Nephron (organoid): ENCODE measurements around the gene ITPKC.
"Not testable (repeated sequence)": the region's sequence is repeated elsewhere in the genome, so short reads cannot be mapped to it uniquely, and the experiment has no call there.

Experiments used
- H3K27ac Mint-ChIP-seq, 3 experiments: 2 replicates each; pipeline ENCODE4 v1.8.0; 2020; ENCODE audit warnings: mixed read lengths in 3 of 3, mild to moderate bottlenecking in 2 of 3, moderate library complexity in 1 of 3
- H3K27me3 Mint-ChIP-seq: 2 replicates; pipeline ENCODE4 v1.8.0; 2021; ENCODE audit warnings: low read depth, mild to moderate bottlenecking, moderate library complexity, mixed read lengths
- H3K36me3 Mint-ChIP-seq: 2 replicates; pipeline ENCODE4 v1.8.0; 2020; ENCODE audit warnings: low read depth, mixed read lengths
- H3K4me1 Mint-ChIP-seq: 2 replicates; pipeline ENCODE4 v1.8.0; 2020; ENCODE audit warnings: mixed read lengths
- H3K4me3 Mint-ChIP-seq, 3 experiments: 2 replicates each; pipeline ENCODE4 v1.8.0; 2020; ENCODE audit warnings: mild to moderate bottlenecking in 3 of 3, mixed read lengths in 3 of 3, moderate library complexity in 2 of 3
- H3K9me3 Mint-ChIP-seq: 2 replicates; pipeline ENCODE4 v1.8.0; 2020; ENCODE audit warnings: mixed read lengths
- CTCF ChIP-seq, 3 experiments: fragments of 200-600 bp; sonication (generic); IDR thresholded peaks; one replicate each; pipeline ENCODE4 v1.5.0; 2021; ENCODE audit warnings: antibody characterized with exemption in 3 of 3; ENCODE audit not compliant: unreplicated experiment in 3 of 3

ITPKC gene

GRCh38 chr19:40762754-40763470 lies 46.0 kb downstream of the ITPKC start:
- no peak for TF ChIP-seq CTCF (IDR thresholded peaks at IDR 0.05; ENCODE audit: unreplicated experiment in 3 of 3)
- Mint-ChIP-seq H3K27me3 (no peaks in the 10 kb centered on the region), H3K36me3 (peaks cover 75% of the 10 kb centered on the region), H3K9me3 (no peaks in the 10 kb centered on the region), H3K4me1 (no peaks in the 10 kb centered on the region), H3K4me3 (no peak overlapping the region), H3K27ac (no peak overlapping the region)

- Mint-ChIP-seq H3K36me3 (peaks cover 70% of the 10 kb centered on the region), H3K27ac (no peak overlapping the region)
These were observed 46.6 kb downstream of the ITPKC start for GRCh38 chr19:40763526-40763925.

GRCh38 chr19:40763963-40764362 lies 47.1 kb downstream of the ITPKC start:
- Mint-ChIP-seq H3K4me3 (no peak overlapping the region), H3K9me3 (no peaks in the 10 kb centered on the region), H3K4me1 (no peaks in the 10 kb centered on the region), H3K27me3 (no peaks in the 10 kb centered on the region), H3K27ac (no peak overlapping the region), H3K36me3 (peaks cover 69% of the 10 kb centered on the region)
- no peak for TF ChIP-seq CTCF (IDR thresholded peaks at IDR 0.05; ENCODE audit: unreplicated experiment in 3 of 3)

More at GRCh38 chr19:40763526-40763925, 46.6 kb downstream of the ITPKC start:
- no peak for TF ChIP-seq CTCF (IDR thresholded peaks at IDR 0.05; ENCODE audit: unreplicated experiment in 3 of 3)
- no peak overlapping the region for H3K4me3 Mint-ChIP-seq
- H3K4me1 Mint-ChIP-seq = no peaks in the 10 kb centered on the region
- H3K9me3 Mint-ChIP-seq = no peaks in the 10 kb centered on the region
- no peaks in the 10 kb centered on the region for H3K27me3 Mint-ChIP-seq

GRCh38 chr19:40766385-40766784 lies 49.5 kb downstream of the ITPKC start:
- not testable (repeated sequence) for H3K9me3 Mint-ChIP-seq, H3K27me3 Mint-ChIP-seq, H3K4me1 Mint-ChIP-seq, H3K27ac Mint-ChIP-seq, H3K4me3 Mint-ChIP-seq
- H3K36me3 Mint-ChIP-seq = peaks cover 55% of the 10 kb centered on the region

GRCh38 chr19:40768869-40769268 lies 52.0 kb downstream of the ITPKC start:
- Mint-ChIP-seq H3K9me3 (no peaks in the 10 kb centered on the region), H3K4me3 (no peak overlapping the region), H3K4me1 (no peaks in the 10 kb centered on the region), H3K27me3 (no peaks in the 10 kb centered on the region), H3K36me3 (peaks cover 34% of the 10 kb centered on the region), H3K27ac (no peak overlapping the region)
- TF ChIP-seq CTCF (IDR thresholded peaks at IDR 0.05; ENCODE audit: unreplicated experiment in 3 of 3) = no peak

GRCh38 chr19:40771101-40771862 lies 54.4 kb downstream of the ITPKC start:
- H3K36me3 Mint-ChIP-seq = peaks cover 12% of the 10 kb centered on the region
- H3K4me1 Mint-ChIP-seq, H3K27me3 Mint-ChIP-seq, H3K4me3 Mint-ChIP-seq, H3K9me3 Mint-ChIP-seq: not testable (repeated sequence)
- peak overlapping the region in 1 of 3 experiments; percentile 1 for H3K27ac Mint-ChIP-seq
